CD4-positive, alpha-beta T cell treated with Interleukin-15 for 1 hour (primary cell): ENCODE data around the gene GASK1A.

ENCODE experiments used
- DNase-seq: peaks from one replicate; pipeline ENCODE4 v3.0.0-alpha.2; 2020

GASK1A gene

DNA sequence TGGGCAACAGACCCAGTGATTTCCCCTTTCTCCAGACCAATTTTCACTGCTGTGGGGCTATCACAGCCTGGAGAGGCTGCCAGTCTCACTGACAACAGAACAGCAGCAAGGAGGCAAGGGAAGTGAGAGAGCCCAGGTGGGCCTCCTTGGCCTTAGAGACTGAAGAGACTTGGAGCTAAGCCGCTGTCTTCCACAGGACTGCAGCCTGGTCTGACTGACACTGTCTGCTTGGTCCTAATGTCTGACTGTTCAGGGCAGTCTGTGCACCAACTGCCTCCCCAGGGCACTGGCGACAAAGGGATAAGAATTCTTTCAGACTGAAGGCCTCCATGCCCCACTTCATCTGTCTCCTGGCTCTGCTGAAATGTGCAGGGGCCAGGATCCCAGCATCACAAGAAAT lies 115.3 kb downstream of the GASK1A start:
- DNase-seq: no peak

DNA sequence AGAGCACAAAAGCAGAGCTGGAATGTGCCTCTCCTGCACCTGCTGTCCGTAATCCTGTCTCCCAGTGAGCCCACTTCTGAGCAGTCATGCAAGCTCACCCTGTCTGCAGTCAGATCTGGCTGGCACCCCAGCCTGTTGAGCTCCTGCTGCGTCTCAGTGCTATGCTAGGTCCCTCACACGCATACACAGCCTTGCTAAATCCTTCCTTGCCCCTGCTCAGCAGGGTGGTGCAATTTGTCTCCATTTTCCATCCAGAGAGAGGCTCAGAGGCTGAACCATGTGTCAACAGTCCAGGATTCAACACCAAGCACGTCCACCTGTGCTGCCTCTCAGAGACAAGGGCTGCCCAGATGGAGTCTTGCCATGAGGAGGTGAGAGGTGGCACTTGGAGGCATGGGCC lies 115.7 kb downstream of the GASK1A start:
- no peak for DNase-seq

DNA sequence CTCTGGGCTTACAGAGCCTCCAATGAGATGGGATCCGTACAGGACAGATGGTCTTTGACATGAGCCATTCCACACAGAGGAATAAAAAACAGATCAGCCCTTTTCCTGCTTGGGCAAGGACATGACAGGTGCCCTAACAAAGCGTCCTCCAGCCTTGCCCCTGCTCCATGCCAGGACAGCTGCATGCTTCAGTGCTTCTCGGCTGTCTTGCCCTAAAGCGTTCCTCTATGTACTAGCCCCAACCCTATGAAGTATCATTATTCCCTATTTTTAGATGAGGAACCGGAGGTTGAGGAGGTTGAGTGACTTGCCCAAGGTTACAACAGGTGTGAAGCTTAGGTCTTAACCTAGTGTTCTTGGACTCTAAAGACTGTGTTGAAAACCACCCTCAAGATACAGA lies 116.3 kb downstream of the GASK1A start:
- DNase-seq: no peak

DNA sequence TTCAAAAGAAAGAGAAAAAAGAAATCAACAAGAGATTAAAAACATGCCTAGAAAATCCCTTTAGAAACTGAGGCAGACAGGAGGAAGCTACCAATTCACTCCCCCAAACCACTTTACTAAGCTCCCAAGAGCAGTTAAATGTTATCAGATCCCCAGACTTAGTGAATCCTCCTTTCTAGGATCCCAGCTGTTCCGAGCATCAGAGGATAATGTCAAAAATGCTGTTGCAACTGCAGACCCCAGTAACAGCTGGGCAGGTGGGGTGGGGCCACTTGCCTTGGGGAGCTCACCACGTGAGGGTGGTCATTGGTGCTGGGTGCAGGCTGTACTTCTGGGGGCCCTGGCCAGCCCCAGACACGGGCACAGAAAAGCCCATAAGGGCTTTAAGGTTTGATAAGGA lies 117.7 kb downstream of the GASK1A start:
- DNase-seq: no peak

DNA sequence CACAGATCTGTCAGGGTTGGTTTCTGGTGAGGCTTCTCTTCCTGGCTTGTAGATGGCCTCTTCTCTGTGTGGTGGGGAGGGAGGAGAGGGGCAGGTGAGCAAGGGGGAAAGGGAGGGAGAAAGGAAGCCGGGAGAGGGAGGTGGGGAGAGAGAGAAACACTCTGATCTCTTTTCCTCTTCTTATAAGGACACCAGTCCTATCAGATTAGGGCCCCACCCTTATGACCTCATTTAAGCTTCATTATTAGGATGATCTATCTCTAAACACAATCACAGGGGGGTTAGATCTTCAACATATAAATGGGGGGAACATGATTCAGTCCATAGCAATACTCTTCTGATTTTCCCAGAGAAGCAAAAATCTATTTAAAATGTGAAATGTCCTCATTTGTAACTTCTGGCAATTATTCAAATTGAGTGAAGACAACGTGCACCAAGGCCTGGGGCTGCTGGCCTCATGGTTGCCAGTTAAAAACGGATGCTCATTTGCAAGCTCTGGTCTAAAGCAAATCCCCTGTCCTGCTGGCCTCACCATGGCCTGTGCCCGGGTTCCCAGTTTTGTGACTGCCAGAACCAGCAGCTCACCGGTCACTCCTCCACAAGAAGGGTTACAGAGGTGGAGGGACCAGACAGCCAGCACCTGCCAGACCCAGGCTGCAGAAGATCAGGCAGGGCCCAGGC lies 118.4 kb downstream of the GASK1A start:
- no peak for DNase-seq

DNA sequence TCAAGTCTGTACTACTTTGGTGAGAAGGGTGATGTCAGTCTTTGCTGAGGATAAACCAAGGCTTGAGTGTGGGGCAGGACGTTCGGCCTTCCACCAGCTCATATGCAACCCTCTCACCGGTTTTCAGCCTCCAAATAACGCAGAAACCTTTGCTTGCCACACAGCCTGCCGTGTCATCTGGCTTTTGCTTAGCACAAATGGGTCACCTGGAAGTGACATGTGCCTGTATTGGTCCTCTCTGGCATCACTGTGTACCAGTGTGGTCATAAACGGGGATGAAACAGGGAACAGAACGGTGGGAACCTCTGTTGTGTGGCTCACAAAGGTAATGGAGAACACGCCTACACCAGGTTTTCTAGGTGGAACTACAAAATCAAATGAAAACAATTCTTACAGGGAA lies 119.7 kb downstream of the GASK1A start:
- no peak for DNase-seq

DNA sequence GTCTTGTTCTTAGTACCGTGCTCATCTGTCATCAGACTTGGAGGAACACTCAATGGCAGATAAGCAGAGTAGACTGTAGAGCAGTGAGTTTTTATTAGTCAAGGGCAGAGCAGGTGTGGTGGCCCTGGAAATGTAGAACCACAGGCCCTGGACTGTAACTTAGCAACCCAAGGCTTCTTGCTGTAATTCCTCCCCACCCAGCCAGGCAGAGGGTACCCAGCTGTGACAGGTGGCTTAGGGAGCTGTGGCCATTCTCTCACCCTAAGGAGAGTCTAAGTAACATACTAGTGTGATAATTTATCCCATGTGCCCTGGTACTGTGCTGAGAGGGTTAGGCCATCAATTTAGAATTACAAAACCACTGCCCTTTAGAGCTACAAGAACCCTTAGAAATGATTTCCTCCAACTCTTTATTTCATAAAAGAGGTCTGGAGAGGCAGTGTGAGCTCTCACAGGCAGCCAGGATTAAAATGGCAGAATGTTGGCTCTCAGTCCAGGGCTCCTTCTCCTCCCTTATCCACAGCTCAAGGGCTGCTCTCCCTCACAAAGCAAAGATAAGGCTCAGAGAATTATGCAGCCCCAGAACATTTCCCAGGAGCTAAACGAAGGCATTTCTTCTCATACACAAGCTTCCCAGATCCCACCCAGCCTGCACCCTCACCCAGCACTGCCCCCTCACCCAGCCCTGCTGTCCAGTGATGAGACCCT lies 123.8 kb downstream of the GASK1A start:
- DNase-seq: no peak

DNA sequence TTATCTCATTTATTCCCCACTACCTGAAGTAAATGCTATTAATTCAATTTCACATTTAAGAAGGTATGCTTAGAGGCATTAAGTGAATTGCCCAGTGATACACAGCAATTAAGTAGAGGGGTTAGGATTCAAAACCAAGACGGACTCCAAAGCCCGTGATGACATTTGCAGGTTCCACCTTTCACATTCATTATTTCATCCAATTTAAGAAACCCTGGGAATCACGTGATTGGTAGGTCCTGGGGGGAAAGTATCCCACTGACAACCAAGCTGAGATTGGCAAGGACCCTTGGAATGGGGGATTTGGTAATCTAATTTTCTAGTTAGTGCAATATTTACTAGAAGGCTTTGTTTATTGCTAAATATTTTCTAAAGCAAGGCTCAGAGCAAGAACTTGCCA lies 124.9 kb downstream of the GASK1A start:
- DNase-seq: no peak

DNA sequence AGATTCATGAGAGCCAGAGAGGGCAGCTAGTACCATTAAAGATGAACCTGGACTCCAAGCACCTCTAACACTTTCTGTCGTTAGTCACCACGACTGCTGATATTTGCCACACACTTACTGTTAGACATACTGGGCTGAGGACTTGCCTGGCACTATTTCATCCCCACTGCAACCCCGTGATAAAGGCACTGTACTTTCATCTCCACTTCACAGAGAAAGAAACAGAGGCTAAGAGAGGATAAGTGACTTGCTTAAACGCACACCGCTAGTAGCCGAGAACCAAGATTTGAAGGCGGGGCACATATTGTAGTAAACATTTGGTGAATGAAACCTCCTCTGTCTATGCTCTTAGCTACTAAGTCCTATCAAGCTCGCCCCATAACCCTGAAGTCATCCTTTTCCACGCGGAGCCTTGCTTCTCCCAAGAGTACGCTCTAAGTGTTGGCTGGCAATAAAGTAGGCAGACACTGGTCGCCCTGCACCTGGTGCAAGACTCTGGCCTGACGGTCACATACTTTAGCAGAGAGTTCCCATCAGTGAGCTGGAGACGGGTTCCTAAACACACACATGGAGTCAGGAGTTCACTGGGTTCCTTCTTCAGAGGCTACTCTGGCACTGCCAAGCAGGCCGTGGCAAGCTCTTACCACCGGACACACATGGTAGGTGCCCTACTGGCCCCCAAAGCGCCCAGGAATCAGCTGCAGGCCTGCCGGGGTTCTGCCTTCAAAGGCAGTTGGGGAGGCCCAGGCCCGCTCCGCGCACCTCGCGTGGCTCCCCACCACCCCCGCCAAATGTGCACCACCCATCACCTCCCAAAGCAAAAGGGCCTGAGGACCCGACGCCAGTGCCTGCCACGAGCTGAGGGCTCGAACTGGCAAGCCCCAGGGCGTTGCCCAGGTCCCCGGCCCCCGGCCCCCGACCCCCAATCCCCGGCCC lies 125.8 kb downstream of the GASK1A start:
- no peak for DNase-seq

DNA sequence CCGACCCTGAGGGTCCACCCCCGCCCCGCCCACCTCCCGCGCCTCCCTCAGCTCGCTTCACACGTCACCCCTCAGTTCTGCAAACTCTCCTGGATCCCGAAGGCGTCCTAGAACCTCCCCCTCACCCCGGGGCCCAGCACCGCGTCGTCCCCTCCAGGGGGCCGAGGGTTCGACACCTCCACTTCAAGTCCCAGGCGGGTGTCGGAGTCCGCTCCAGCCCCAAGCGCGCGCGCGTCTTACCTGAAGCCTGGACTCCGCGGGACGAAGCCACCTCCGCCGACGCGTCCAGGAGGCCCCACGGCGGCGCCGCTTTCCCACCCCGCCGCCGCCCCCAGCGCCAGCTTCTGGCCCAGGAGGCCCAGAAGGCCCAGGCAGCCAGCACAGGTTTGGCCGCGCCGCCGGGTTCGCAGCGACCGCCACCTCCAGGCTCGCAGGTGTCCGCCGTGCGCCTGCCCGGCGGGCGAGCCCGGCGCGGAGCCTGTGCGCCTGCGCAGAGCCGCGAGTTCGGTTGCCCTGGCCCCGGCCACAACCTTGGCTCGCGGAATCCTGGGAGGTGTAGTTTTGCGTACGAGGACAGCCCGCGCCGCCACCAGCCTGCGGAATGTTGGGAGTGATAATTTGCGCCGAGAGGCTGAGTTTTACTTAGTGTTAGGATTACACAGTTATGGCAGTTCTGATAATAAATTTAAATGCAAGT lies 126.6 kb downstream of the GASK1A start, which contains the start of gene POMGNT2:
Gene POMGNT2, minus strand, starts transcription at position 484 of the 697 bp plus-strand sequence. CDS start 24,648 bp downstream, outside the sequence.
- peak; percentile 91 for DNase-seq

DNA sequence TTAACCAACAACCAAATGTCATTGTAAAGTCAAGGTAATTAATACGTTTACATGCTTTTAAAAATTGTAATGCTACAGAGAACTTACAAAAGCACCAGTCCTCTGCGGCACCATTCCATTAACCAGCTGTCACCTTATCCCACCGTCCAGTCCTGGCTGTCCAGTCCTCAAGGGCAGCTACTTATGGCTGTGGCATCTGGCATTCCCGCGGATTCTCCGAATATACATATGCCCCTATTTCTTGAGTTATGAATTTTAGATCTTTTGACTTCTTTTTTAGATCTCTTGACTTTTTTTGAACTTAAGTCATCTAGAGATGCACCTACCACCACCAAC lies 127.2 kb downstream of the GASK1A start:
- DNase-seq: no peak
